ENCODE measurements around the gene NUDT10.
"Not testable (repeated sequence)": the region's sequence is repeated elsewhere in the genome, so short reads cannot be mapped to it uniquely, and the experiment has no call there.

The NUDT10 gene

GRCh38 chrX:51332188-51332942 lies at the start of gene NUDT10:
Gene NUDT10, plus strand, starts transcription at chrX:51332822. Its CDS starts 144 bp downstream, at chrX:51332966.
- in situ Hi-C loops (cut with MboI; ENCODE audit: low sequenced_read_pairs) = no loop called here

GRCh38 chrX:51292421-51292820 lies 40.2 kb upstream of the NUDT10 start:
- in situ Hi-C loops (cut with MboI; ENCODE audit: low sequenced_read_pairs) = no loop called here

- in situ Hi-C loops (cut with MboI; ENCODE audit: low sequenced_read_pairs) = no loop called here
Measured at GRCh38 chrX:51296138-51296537, 36.5 kb upstream of the NUDT10 start.

DNA sequence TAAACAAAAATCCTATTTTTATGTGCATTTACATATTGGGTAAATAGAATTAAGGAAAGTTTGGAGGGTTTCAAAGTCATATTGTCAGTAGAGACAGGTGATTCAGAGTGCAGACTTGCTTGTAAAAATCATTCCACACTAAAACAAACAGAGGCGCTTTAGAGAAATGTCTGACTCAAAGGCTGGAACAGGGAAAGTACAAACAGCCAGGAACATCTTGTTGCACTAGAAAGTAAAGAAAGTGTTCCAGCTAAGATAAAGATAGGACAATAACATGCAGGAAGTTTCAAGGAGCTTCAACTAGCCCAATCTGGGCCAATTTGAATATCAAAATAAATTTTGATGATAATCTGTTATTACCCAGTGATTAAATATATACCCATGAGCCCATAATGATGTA lies 16.4 kb upstream of the NUDT10 start:
- in situ Hi-C loops (cut with MboI; ENCODE audit: low sequenced_read_pairs) = no loop called here

GRCh38 chrX:51332943-51333785 lies 542 bp downstream of the NUDT10 start:
- in situ Hi-C loops (cut with MboI; ENCODE audit: low sequenced_read_pairs) = not testable (repeated sequence)

- in situ Hi-C loops (cut with MboI; ENCODE audit: low sequenced_read_pairs) = no loop called here
Measured at GRCh38 chrX:51334276-51334675, 1.7 kb downstream of the NUDT10 start.

DNA sequence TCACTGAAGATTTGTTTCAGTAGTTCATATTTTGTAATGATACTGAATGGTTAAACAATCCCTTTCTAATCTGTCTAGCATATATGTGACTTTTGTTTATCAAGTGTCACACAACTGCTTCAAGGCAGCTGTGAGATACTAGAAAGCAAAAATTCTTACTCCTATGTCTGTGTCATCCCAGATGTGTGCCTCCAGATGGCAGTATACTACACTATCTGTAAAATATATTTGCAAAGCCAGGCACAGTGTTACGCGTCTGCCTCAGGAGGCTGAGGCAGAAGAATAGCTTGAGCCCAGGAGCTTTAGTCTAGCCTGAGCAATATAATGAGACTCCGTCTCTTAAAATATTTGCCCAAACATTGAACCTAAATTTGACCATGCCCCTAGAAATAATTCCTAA lies 4.0 kb downstream of the NUDT10 start:
- in situ Hi-C loops (cut with MboI; ENCODE audit: low sequenced_read_pairs) = no loop called here

DNA sequence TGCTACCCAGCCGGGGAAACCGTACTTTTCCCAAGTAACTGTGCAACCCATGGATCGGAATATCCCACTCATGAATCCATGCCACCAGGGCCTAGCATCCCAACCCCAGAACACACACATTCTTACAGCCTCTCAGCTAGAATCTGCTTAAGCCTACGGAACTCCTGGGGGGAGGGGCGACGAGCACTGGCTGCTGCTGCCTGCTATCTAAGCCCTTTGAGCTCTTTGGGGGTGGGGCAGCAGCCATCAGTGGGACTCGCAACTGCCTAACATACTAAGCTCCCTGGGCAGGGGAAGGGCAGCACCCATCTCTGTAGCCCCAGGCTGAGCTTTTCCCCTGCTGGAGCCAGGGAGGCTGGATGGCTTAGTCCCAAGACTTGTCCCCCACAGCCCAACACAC lies 28.6 kb downstream of the NUDT10 start:
- in situ Hi-C loops (cut with MboI; ENCODE audit: low sequenced_read_pairs) = no loop called here

DNA sequence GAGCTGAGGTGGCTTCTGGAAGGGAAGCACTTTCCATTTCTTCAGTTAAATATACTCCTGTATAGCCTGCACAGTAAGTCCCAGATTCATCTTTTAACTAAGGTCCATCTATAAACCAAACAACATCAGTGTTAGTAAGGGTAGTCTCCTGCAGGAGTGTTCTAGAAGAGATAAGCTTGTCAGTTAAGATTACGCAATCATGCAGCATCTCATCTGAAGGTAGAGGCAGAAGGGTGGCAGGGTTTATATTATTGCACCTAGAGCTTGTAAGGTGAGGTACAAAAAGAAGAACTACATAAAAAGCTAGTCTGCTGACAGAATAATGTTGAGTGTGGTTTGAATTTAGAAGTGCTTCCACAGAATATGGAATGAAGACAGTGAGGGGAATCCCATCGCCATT lies 44.0 kb downstream of the NUDT10 start:
- in situ Hi-C loops (cut with MboI; ENCODE audit: low sequenced_read_pairs) = no loop called here

All from hTERT RPE-1 (cell line).